GM18858 (cell line): Measurements from ENCODE around the gene ERVW-1.

Experiments
- ATAC-seq: cut with Tn5 transposase; IDR thresholded peaks from one replicate; pipeline ENCODE4 v1.9.1; 2021; ENCODE audit not compliant: unreplicated experiment

The ERVW-1 gene

DNA sequence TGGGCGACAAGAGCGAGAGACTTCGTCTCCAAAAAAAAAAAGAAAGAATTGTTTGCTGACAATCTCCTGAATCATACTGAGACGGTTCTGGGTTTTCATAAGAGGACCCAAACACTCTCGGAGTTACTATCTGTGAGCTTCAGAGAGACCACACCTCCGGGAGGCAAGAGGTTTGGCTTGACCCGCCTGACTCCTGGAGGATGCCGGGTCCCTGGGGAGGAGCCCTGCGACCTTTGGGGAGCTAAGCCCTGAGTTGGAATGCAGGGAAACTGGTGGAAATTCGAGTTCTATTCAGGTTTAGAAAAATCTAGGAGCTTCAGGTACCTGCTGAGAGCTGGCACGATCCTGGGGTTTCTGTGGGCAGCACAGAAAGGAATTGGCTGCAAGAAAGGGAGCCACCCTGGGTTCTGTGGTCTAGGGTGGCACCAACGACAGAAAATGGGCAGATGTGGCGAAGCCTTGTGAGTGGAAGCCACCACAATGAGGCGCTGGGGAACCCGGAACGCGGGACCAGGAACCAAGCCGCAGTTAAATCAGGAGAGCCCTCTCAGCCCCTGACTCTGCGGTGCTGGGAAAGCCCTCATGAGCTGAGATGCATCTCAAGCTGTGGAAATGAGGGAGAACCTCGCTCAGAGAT, 52.3 kb downstream of the ERVW-1 start:
- no peak for ATAC-seq

- no peak for ATAC-seq
Measured at GRCh38 chr7:92423710-92424131, 54.0 kb downstream of the ERVW-1 start.

DNA sequence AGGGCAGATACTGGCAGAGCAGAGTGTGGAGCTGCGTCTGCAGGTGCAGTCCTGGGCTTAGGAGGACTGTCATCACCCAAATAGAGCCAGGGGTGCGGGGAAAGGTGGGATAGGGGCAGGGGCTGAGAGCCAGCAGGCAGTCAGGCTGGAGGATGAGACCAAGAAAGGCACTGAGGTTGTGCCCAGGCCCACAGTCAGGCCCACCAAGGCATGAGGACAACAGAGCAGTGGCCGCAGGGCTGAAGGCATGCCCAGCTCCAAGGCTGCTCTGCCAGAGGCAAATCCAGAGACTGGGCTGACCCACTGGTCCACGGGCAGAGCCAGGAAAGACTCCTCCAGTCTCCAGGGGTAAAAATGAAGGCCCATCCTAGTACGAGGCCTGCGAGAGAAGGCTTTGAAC, 54.8 kb downstream of the ERVW-1 start:
- no peak for ATAC-seq

DNA sequence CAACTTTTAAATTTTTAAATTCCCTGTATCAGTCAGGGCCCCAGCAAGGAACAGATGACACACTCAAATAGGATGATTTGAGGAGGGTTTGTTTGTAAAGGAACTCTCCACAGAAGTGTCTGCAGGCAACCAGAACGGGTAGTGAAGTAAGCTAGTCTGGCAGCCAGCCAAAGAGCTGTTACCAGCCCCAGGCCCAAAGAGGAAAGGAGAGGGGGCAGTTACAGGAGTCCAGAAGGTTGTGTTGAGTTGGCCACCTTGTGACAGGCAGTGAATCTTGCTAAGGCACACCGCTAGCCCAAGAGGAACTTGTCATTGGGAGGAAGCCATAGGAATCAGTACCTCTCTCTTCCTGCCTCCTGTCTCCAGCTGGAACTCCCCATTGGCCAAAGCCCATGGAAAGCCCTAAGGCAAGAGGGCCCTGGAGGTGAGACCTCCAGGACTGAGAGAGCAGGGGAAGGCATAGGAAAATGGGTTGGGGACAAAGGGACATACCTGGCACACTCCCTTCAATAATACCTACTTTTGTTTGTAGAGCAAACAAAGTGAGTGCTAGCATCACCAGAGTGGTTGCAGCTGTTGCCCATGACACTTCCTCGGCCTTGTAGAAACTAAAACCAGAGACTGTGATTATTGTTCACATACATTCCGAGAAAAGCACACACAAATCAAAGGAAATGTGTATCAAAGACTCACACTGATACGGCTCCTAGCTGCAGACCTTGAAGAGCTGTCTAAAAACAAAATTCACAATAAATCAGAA, 55.9 kb downstream of the ERVW-1 start:
- ATAC-seq, result no peak
